Measurements from ENCODE around the gene SPRING1.

SPRING1 gene

GRCh38 chr12:116736962-116737773, 701 bp downstream of the SPRING1 start:
- no peak for DNase-seq

- DNase-seq, result no peak
Observed at GRCh38 chr12:116735951-116736599, 1.8 kb downstream of the SPRING1 start.

GRCh38 chr12:116735084-116735483, 2.8 kb downstream of the SPRING1 start:
- no peak for DNase-seq

- no peak for DNase-seq
Observed at GRCh38 chr12:116734156-116734768, 3.6 kb downstream of the SPRING1 start.

DNA sequence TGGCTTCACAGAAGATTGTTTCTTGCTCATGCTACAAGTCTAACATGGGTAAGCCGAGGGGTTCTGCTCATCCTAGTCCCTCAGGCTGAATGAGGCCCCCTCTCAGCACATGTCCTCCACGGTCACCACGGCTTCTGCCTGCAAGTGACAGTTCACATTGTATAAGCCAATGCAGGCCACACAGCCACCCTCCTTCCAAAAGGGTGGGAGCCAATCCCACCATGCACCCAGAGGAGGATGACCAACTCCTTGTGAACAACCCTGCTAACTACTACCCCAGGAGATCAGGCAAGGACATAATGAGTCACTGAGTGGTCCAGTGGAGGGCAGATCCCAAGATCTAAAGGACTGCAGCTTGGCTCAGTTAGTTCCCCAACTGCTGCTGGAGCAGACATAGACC, 6.1 kb downstream of the SPRING1 start:
- no peak for DNase-seq

- no peak for DNase-seq
Observed at GRCh38 chr12:116727891-116728290, 10.0 kb downstream of the SPRING1 start.

DNA sequence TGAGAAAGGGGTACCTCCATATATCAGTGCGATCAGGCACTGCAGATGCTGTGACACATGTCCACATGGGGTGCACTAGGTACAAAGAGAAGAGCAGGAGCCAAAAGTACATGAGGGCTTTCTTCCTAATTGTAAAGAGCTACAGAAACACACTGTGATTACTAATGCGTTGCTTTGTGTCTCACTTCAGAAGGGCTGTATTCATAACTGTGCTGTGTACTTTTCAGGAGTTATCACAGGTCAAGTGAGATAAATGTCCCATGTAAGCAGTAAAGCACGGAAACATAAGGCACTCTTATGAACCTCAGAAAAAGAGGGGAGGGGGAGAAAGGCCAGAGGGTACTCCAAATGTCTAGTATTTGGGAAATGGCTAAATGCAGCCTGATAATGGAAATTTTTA, 10.6 kb downstream of the SPRING1 start:
- no peak for DNase-seq

GRCh38 chr12:116726694-116727093, 11.2 kb downstream of the SPRING1 start:
- no peak for DNase-seq

DNA sequence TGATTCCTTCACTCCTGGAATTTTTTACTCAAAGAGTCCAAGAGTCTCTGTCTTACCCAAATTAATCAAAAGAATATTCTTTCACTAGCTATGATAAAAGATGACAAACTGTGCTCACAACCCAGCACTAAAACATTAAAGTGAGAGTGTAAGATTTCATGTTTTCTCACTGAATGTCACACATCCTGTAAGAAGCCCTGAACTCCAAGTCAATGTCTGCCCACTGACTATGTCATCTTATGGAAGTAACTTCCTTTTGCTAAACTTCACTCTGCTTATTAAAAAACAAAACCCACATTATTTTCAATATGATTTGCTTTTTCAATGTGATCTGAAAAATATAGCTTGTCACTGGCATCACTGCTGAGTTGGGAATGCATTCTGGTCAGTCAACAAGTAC, 15.6 kb downstream of the SPRING1 start:
- no peak for DNase-seq

DNA sequence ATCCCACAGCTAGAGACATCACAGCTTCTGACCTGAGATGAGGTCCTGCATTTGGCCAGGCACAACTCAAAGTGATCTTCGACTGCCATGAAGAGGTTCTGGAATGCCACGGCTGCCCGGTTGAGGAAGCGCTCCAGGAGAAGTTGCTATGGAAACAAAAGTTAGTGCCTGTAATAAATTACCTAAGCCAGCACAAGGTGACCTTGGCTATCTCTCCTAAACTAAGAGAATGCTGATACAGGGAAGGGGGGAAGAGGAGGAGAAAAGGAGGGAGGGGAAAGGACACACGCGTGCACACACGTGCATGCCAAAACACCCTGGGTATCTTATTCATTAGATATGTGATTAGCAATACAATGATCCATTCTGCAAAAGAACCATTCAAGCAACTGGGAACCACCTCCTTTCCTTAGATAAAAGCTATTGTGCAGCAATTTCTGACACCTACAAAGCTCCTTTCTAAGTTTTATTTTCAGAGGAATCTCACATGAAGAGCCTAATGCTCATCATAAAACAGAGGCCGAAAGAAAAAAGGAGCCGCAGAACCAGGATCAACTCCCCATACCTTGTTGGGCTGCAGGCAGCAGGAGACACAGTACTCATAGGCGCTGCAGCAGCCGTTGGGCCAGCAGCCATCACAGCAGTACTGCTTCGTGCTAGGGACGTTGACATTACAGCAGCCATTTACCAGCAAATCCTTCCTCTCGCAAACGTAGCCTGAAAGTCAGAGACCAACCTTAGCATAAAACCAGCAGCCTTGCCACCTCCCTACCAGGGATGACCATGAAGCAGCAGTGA, 17.9 kb downstream of the SPRING1 start:
- no peak for DNase-seq

GRCh38 chr12:116718655-116719454, 19.0 kb downstream of the SPRING1 start:
- no peak for DNase-seq

GRCh38 chr12:116717466-116718437, 20.1 kb downstream of the SPRING1 start:
- DNase-seq, result no peak

- no peak for DNase-seq
Observed at GRCh38 chr12:116714175-116714574, 23.7 kb downstream of the SPRING1 start.

DNA sequence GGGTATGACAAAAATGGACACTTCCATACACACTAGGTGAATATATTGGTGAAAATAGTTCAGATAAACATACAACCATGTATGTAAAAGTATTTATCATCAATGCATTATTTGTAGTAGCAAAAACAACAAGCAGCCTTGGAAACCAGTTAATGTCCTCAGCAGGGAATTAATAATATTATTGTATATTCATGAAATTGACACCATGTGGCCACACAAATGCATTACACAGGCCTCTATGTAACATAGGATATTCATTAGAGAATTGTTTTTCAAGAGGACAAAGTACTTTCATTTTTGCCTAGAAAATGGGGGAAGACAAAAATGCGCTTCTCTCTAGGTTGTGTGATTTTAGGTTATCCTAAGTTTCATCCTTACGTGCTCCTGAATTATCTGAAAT, 24.3 kb downstream of the SPRING1 start:
- no peak for DNase-seq

DNA sequence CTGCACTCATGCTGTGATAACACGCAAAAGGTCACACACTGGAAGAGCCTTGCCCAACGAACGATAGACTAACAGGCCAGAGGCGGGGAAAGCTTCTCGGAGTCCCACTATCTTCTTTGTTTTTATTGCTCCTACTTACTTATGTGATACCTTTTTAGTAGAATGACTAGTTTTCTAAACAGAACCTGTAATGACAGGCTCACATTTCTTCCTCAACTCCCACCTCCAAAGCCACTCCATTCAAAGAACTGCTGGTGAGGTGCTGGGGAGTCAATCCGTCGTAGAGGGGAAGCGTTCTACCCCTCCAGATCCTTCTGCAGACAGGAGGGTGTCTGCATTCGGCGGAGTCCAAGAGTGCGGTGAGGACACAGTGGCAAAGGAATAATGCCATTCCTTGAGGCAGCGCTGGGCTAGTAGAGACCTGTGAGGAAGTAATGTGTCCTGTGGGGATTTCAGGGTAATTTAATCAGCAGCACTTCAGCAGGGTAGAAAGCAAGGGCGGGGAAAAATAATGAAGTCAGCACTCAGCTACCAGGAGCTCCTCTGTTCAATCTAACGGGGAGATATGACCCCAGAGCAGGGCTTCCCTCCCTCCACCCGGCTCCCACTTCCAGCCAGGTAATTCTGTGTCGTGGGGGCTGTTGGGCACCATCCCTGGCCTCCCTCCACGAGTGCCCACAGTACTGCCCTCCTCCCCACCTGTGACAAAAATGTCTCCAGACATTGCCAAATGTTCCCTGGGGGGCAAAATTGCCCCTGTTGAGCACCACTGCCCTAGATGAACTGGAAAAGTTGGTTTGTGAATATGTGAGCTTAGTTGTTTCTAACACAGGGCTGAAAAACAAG, 25.2 kb downstream of the SPRING1 start:
- no peak for DNase-seq

DNA sequence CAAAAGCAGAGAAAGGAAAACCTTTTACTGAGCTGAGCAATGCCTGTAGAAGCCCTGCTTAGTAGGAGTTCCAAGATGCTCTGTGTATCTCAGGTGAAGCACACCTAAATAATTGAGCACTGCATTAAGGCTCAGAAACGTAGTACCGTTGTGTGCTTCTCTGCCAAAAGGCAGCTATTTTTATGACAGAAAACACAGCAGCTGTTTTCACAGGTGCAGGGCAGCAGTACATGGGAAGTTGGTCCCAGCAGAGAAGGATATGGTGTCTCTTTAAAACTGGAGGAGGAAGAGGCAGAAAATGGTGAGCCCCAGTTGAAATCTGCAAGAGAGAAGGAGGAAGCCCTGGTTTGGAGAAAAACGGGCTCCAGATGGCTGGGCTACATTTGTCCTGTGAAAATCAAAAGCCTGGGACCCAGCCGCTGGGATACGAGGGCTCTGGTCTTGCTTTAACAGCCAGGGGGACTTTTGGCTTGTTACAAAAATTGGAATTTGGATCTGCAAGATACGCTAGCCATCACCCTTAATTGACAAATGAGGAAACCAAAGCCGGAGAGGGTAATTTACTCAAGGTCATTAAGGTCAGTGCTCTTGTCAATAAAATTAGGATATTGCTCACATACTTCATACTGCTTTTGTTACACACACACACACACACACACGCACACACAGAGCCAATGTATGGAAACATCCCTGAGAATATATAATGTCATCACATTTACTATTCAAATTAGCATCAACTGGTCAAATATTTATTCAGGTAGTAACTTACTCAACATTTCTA, 27.3 kb downstream of the SPRING1 start:
- DNase-seq, result no peak

DNA sequence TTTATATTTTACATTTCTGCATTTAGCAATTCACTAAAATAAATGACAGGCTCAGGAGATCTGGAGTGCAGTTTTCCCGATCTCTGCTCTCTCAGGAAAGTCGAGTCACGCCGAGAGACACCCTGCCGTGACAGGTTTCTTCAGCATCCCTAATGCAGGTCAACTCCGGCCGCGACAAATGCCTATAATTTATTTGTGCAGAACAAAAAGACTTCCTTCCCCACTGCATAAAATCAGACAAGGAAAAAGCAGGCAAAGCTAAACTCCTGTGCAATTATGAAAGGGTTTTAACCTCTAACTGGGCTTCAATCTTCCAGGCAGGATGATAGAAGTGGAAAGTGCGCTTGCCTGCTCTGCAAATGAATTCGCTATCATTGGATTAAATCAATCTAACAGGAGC, 28.1 kb downstream of the SPRING1 start:
- no peak for DNase-seq

- DNase-seq, result peak; percentile 65
Observed at GRCh38 chr12:116708826-116709756, 28.8 kb downstream of the SPRING1 start.

Measured in activated CD8-positive, alpha-beta memory T cell treated with anti-CD3 and anti-CD28 coated beads, Interleukin-2, amount 50 U/mL, for 48 hours (primary cell).